WTC11 (cell line): ENCODE data around the gene ACTN2.

Source experiments
- ARID4B ChIP-seq: sonication (generic); formaldehyde crosslinking; IDR thresholded peaks from 2 replicates; pipeline ENCODE4 v1.8.0; 2023; ENCODE audit warnings: missing genetic modification reagents, mild to moderate bottlenecking, borderline replicate concordance
- E2F1 ChIP-seq: sonication (generic); formaldehyde crosslinking; IDR thresholded peaks from 2 replicates; pipeline ENCODE4 v1.8.0; 2022; ENCODE audit warnings: mild to moderate bottlenecking, missing genetic modification reagents
- ELF4 ChIP-seq: sonication (generic); formaldehyde crosslinking; IDR thresholded peaks from 2 replicates; pipeline ENCODE4 v1.8.1; 2022; ENCODE audit warnings: low read depth, mild to moderate bottlenecking, moderate library complexity, missing genetic modification reagents
- KAT7 ChIP-seq: sonication (generic); formaldehyde crosslinking; IDR thresholded peaks from 2 replicates; pipeline ENCODE4 v1.8.1; 2023; ENCODE audit warnings: missing genetic modification reagents, mild to moderate bottlenecking, borderline replicate concordance
- MYBL2 ChIP-seq: sonication (generic); formaldehyde crosslinking; IDR thresholded peaks from 2 replicates; pipeline ENCODE4 v1.8.1; 2023; ENCODE audit warnings: mild to moderate bottlenecking, moderate library complexity, missing genetic modification reagents
- NR3C1 ChIP-seq: sonication (generic); formaldehyde crosslinking; conservative IDR thresholded peaks from 2 replicates; pipeline ENCODE4 v1.8.1; 2023; ENCODE audit warnings: low read depth, mild to moderate bottlenecking, missing genetic modification reagents
- OVOL2 ChIP-seq: fragments of 250-450 bp; sonication (Bioruptor Pico); IDR thresholded peaks from 2 replicates; pipeline ENCODE4 v1.9.0; 2021; ENCODE audit warnings: mild to moderate bottlenecking, borderline replicate concordance
- RELA ChIP-seq: sonication (generic); formaldehyde crosslinking; IDR thresholded peaks from 2 replicates; pipeline ENCODE4 v1.8.1; 2022; ENCODE audit warnings: missing genetic modification reagents, mild to moderate bottlenecking, borderline replicate concordance
- TEAD4 ChIP-seq: sonication (generic); formaldehyde crosslinking; IDR thresholded peaks from 2 replicates; pipeline ENCODE4 v1.8.0; 2022; ENCODE audit warnings: mild to moderate bottlenecking, missing genetic modification reagents
- ZNF138 ChIP-seq: sonication (generic); formaldehyde crosslinking; conservative IDR thresholded peaks from 2 replicates; pipeline ENCODE4 v1.8.1; 2022; ENCODE audit warnings: mild to moderate bottlenecking, moderate library complexity, missing genetic modification reagents
- TF ChIP-seq, protein P1 (sequence below): sonication (generic); formaldehyde crosslinking; IDR thresholded peaks from 2 replicates; pipeline ENCODE4 v1.8.0; 2022; ENCODE audit warnings: mild to moderate bottlenecking, missing genetic modification reagents
- TF ChIP-seq, protein P2 (sequence below): fragments of 200-600 bp; IDR thresholded peaks from 2 replicates; pipeline ENCODE4 v1.8.0; 2022; ENCODE audit warnings: antibody characterized with exemption
- TF ChIP-seq, protein P3 (sequence below): sonication (generic); formaldehyde crosslinking; IDR thresholded peaks from 2 replicates; pipeline ENCODE4 v1.8.1; 2022; ENCODE audit warnings: low read depth, missing genetic modification reagents, borderline replicate concordance
- TF ChIP-seq, protein P4 (sequence below): fragments of 250-450 bp; sonication (Bioruptor Pico); IDR thresholded peaks from 2 replicates; pipeline ENCODE4 v1.9.0; 2021; ENCODE audit warnings: mild to moderate bottlenecking, borderline replicate concordance

DNA sequence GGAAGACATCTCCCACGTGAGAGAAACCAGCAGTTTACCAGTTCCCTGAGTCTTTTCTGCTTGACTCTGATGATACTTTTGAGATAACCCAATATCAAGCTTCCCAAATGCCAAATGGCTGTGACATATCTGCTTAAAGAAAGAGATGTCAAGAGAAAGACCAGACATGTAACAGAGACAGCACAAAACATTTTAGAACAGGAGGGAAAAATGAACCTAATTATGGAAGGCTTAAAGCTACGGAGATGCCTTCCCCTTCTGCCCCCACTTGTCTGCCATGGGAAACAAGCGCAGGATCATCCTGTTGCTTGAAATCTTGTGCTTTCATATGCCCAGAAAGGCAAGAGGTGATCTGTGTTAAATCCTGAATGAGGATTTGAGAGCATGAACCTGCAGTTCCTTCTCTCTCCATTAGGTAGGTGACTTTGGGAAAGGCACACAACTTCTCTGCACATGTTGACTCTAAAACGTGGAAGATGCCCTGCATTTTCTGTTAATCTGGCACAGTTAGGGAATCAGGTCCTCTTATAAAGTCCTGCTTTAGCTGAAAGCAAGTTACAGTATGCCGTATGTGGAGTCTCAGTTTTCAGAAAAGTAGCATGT is 62.1 kb downstream of the ACTN2 start:
- TF ChIP-seq KAT7 (no peak), ARID4B (CRISPR knock-in tag) (no peak), NR3C1 (CRISPR knock-in tag) (no peak), OVOL2 (CRISPR knock-in tag) (no peak), ZNF138 (CRISPR knock-in tag) (no peak), RELA (CRISPR knock-in tag) (no peak), ELF4 (CRISPR knock-in tag) (no peak), TEAD4 (no peak), MYBL2 (CRISPR knock-in tag) (no peak), E2F1 (CRISPR knock-in tag) (no peak)
- TF ChIP-seq, protein P1, sequence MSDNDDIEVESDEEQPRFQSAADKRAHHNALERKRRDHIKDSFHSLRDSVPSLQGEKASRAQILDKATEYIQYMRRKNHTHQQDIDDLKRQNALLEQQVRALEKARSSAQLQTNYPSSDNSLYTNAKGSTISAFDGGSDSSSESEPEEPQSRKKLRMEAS = no peak
- TF ChIP-seq, protein P2, sequence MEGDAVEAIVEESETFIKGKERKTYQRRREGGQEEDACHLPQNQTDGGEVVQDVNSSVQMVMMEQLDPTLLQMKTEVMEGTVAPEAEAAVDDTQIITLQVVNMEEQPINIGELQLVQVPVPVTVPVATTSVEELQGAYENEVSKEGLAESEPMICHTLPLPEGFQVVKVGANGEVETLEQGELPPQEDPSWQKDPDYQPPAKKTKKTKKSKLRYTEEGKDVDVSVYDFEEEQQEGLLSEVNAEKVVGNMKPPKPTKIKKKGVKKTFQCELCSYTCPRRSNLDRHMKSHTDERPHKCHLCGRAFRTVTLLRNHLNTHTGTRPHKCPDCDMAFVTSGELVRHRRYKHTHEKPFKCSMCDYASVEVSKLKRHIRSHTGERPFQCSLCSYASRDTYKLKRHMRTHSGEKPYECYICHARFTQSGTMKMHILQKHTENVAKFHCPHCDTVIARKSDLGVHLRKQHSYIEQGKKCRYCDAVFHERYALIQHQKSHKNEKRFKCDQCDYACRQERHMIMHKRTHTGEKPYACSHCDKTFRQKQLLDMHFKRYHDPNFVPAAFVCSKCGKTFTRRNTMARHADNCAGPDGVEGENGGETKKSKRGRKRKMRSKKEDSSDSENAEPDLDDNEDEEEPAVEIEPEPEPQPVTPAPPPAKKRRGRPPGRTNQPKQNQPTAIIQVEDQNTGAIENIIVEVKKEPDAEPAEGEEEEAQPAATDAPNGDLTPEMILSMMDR = no peak
- TF ChIP-seq, protein P3, sequence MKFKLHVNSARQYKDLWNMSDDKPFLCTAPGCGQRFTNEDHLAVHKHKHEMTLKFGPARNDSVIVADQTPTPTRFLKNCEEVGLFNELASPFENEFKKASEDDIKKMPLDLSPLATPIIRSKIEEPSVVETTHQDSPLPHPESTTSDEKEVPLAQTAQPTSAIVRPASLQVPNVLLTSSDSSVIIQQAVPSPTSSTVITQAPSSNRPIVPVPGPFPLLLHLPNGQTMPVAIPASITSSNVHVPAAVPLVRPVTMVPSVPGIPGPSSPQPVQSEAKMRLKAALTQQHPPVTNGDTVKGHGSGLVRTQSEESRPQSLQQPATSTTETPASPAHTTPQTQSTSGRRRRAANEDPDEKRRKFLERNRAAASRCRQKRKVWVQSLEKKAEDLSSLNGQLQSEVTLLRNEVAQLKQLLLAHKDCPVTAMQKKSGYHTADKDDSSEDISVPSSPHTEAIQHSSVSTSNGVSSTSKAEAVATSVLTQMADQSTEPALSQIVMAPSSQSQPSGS (CRISPR knock-in tag) = no peak
- TF ChIP-seq, protein P4, sequence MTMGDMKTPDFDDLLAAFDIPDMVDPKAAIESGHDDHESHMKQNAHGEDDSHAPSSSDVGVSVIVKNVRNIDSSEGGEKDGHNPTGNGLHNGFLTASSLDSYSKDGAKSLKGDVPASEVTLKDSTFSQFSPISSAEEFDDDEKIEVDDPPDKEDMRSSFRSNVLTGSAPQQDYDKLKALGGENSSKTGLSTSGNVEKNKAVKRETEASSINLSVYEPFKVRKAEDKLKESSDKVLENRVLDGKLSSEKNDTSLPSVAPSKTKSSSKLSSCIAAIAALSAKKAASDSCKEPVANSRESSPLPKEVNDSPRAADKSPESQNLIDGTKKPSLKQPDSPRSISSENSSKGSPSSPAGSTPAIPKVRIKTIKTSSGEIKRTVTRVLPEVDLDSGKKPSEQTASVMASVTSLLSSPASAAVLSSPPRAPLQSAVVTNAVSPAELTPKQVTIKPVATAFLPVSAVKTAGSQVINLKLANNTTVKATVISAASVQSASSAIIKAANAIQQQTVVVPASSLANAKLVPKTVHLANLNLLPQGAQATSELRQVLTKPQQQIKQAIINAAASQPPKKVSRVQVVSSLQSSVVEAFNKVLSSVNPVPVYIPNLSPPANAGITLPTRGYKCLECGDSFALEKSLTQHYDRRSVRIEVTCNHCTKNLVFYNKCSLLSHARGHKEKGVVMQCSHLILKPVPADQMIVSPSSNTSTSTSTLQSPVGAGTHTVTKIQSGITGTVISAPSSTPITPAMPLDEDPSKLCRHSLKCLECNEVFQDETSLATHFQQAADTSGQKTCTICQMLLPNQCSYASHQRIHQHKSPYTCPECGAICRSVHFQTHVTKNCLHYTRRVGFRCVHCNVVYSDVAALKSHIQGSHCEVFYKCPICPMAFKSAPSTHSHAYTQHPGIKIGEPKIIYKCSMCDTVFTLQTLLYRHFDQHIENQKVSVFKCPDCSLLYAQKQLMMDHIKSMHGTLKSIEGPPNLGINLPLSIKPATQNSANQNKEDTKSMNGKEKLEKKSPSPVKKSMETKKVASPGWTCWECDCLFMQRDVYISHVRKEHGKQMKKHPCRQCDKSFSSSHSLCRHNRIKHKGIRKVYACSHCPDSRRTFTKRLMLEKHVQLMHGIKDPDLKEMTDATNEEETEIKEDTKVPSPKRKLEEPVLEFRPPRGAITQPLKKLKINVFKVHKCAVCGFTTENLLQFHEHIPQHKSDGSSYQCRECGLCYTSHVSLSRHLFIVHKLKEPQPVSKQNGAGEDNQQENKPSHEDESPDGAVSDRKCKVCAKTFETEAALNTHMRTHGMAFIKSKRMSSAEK (CRISPR knock-in tag) = no peak
